Hepatocyte (in vitro differentiated cells): ENCODE results near the gene FBXL3. TPM values are rescaled to one million over a fixed set of nuclear protein-coding genes. Genes with fewer than 3 reads are reported as not detected.

Experiments
- DNase-seq: peaks from one replicate; pipeline ENCODE4 v3.0.0-alpha.2; 2016; ENCODE audit warnings: low spot score
- H2AFZ ChIP-seq: fragments of 200-600 bp; sonication (generic); 2 replicates; pipeline ENCODE4 v1.6.0; 2016; ENCODE audit warnings: antibody characterized with exemption, mild to moderate bottlenecking
- H3K27ac ChIP-seq: fragments of 200-600 bp; sonication (generic); 2 replicates; pipeline ENCODE4 v1.5.1; 2016; ENCODE audit warnings: mild to moderate bottlenecking
- H3K27me3 ChIP-seq: fragments of 200-600 bp; sonication (generic); 2 replicates; pipeline ENCODE4 v1.6.1; 2016
- H3K36me3 ChIP-seq: fragments of 200-600 bp; sonication (generic); replicated peaks from 2 replicates; pipeline ENCODE4 v1.5.1; 2016; ENCODE audit warnings: low read depth; ENCODE audit not compliant: insufficient read depth
- H3K4me1 ChIP-seq: fragments of 200-600 bp; sonication (generic); 2 replicates; pipeline ENCODE4 v1.5.1; 2016; ENCODE audit warnings: mild to moderate bottlenecking, moderate library complexity; ENCODE audit not compliant: insufficient read depth
- H3K4me2 ChIP-seq: fragments of 200-600 bp; sonication (generic); 2 replicates; pipeline ENCODE4 v1.6.0; 2016
- H3K4me3 ChIP-seq: fragments of 200-600 bp; sonication (generic); 2 replicates; pipeline ENCODE4 v1.5.1; 2016; ENCODE audit warnings: mild to moderate bottlenecking
- H3K79me2 ChIP-seq: fragments of 200-600 bp; sonication (generic); 2 replicates; pipeline ENCODE4 v1.6.0; 2017; ENCODE audit warnings: mild to moderate bottlenecking
- H3K9me2 ChIP-seq: fragments of 200-600 bp; sonication (generic); replicated peaks from 2 replicates; pipeline ENCODE4 v1.6.0; 2017; ENCODE audit warnings: mild to moderate bottlenecking; ENCODE audit not compliant: insufficient read depth
- H3K9me3 ChIP-seq: fragments of 200-600 bp; sonication (generic); 2 replicates; pipeline ENCODE4 v1.5.1; 2016; ENCODE audit warnings: low read depth, mild to moderate bottlenecking
- H4K20me1 ChIP-seq: fragments of 200-600 bp; sonication (generic); 2 replicates; pipeline ENCODE4 v1.6.0; 2016; ENCODE audit warnings: mild to moderate bottlenecking; ENCODE audit not compliant: insufficient read depth, poor library complexity, severe bottlenecking
- EZH2 ChIP-seq: fragments of 200-600 bp; sonication (generic); IDR thresholded peaks from 2 replicates; pipeline ENCODE4 v1.6.1; 2016; ENCODE audit warnings: antibody characterized with exemption, mild to moderate bottlenecking, borderline replicate concordance
- EZH2phosphoT487 ChIP-seq: fragments of 200-600 bp; sonication (generic); IDR thresholded peaks from one replicate; pipeline ENCODE4 v1.6.1; 2018; ENCODE audit warnings: antibody characterized with exemption, mild to moderate bottlenecking, low read depth, moderate library complexity; ENCODE audit not compliant: unreplicated experiment, severe bottlenecking
- WGBS: methylation state at CpG from one replicate; pipeline ENCODE4 v1.1.6; 2016; ENCODE audit warnings: low lambda C conversion rate; ENCODE audit errors: missing lambda C conversion rate; 5-methylcytosine and 5-hydroxymethylcytosine counted together
- polyA plus RNA-seq: library from polyadenylated mRNA; unstranded; fragments of >200 nt; fragmentation: Nextera tagmentation; extraction: Ambion mirVana; gene quantifications from 2 replicates; pipeline ENCODE4 v1.2.1, GENCODE V29; 2016
- total RNA-seq: library from RNA; depleted of rRNA; stranded (reverse); fragments of >200 nt; gene quantifications from 2 replicates; pipeline ENCODE4 v1.2.3, GENCODE V29; 2014
- TF ChIP-seq, protein P1 (sequence below): fragments of 200-600 bp; sonication (generic); IDR thresholded peaks from 2 replicates; pipeline ENCODE4 v1.5.1; 2016; ENCODE audit warnings: antibody characterized with exemption, mild to moderate bottlenecking; ENCODE audit not compliant: poor library complexity

The FBXL3 gene
- total and polyA plus RNA-seq, 2 experiments from 2014 or later: 25.1 to 61.8 TPM

DNA sequence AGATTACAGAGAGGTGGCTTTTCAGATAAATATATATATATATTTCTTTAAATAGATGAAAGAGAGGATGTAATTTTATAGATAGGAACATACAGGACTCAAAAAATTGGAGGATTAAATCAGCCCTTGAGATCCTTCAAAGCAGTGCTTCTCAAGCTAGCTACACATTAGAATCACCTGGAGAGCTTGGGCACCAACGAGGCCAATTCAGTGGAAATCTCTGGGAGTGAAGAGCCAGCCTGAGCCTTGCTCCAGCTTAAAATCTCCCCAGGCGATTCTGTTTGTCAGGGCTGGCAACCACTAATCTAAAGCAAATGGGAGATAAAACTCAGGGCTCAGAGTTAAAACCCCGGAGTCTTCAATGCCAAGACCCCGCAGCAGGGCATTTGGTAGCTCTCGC lies 50.0 kb downstream of the FBXL3 start:
- Histone ChIP-seq H3K9me2 (no peaks in the 10 kb centered on the region), H3K4me3 (no peak overlapping the region), H3K4me2 (no peak overlapping the region), H3K9me3 (no peaks in the 10 kb centered on the region), H3K4me1 (peaks cover 6% of the 10 kb centered on the region), H3K27me3 (peaks cover 12% of the 10 kb centered on the region), H4K20me1 (no peaks in the 10 kb centered on the region), H2AFZ (no peak overlapping the region), H3K79me2 (no peaks in the 10 kb centered on the region), H3K36me3 (no peaks in the 10 kb centered on the region), H3K27ac (no peak overlapping the region)
- TF ChIP-seq EZH2 (no peak), EZH2phosphoT487 (no peak)
- TF ChIP-seq, protein P1, sequence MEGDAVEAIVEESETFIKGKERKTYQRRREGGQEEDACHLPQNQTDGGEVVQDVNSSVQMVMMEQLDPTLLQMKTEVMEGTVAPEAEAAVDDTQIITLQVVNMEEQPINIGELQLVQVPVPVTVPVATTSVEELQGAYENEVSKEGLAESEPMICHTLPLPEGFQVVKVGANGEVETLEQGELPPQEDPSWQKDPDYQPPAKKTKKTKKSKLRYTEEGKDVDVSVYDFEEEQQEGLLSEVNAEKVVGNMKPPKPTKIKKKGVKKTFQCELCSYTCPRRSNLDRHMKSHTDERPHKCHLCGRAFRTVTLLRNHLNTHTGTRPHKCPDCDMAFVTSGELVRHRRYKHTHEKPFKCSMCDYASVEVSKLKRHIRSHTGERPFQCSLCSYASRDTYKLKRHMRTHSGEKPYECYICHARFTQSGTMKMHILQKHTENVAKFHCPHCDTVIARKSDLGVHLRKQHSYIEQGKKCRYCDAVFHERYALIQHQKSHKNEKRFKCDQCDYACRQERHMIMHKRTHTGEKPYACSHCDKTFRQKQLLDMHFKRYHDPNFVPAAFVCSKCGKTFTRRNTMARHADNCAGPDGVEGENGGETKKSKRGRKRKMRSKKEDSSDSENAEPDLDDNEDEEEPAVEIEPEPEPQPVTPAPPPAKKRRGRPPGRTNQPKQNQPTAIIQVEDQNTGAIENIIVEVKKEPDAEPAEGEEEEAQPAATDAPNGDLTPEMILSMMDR: no peak
- DNase-seq: no peak
- 48% methylated on average over 5 of the region's 5 CpGs for WGBS

DNA sequence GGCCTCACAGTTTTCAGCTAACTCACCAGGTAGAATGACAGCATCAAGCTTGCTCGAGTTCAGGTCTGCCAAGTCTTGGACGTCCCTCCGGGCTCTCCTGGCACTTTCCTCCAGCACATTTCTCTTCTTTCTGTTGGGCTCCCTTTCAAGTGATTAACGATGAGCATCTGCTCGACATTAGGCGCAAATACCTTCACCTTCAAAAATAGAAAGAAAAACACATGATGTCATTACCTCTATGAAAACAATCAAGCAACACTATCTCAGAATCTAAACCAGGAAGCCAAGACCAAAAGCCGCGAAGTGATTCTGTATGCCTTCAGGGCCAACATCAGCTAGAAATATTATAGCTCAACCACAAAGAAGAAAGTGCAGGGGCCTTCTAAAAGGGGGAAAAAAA lies 50.5 kb downstream of the FBXL3 start:
- Histone ChIP-seq H2AFZ (no peak overlapping the region), H3K4me3 (no peak overlapping the region), H3K27ac (peak overlapping the region; percentile 48), H3K79me2 (no peaks in the 10 kb centered on the region), H3K9me2 (no peaks in the 10 kb centered on the region), H4K20me1 (no peaks in the 10 kb centered on the region), H3K4me1 (peaks cover 6% of the 10 kb centered on the region), H3K27me3 (peaks cover 11% of the 10 kb centered on the region), H3K9me3 (no peaks in the 10 kb centered on the region), H3K36me3 (no peaks in the 10 kb centered on the region), H3K4me2 (no peak overlapping the region)
- 54% methylated on average over 8 of the region's 8 CpGs for WGBS
- DNase-seq: no peak
- TF ChIP-seq, protein P1: no peak
- TF ChIP-seq EZH2phosphoT487 (no peak), EZH2 (no peak)

DNA sequence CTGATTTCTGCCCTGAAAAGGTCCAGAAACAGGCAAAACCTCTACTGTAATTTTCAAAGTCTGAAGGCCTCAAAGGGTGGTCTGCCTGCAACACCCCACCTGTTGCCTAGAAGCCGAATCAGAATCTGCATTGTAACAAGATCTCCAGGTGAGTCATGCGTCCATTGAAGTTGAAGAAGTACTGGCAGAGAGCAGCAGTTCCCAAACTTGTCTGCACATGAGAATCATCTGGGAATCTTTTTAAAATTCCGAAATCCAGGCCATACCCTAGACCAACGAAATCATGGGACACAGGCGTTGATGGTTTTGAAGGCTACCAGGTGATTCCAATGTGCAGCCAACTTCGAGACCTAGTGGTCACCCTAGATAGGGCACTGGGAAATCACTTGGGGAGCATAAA lies 51.1 kb downstream of the FBXL3 start:
- 95% methylated on average over 6 of the region's 6 CpGs for WGBS
- no peak overlapping the region for H3K4me2 ChIP-seq
- TF ChIP-seq EZH2 (no peak), EZH2phosphoT487 (no peak)

DNA sequence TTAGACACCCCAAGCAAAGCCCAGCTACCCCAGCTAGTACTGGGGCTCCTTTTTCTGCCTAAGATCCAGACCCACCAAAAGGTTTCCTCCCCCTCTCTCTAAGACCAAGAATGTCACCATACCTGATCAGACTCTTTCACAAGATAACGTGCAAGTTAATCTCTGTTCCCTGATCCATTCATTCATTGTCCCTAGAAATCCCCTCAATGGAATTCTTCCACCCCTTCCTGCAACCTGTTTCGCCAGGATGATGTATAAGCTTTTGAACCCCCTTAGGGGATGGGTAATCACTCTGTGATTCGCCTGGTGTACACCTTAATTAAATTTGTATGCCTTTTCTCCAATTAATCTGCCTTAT lies 52.4 kb downstream of the FBXL3 start:
- TF ChIP-seq EZH2phosphoT487: no peak
- TF ChIP-seq, protein P1: no peak
- TF ChIP-seq EZH2: no peak
- H3K27me3 ChIP-seq: no peaks in the 10 kb centered on the region
- no peak overlapping the region for H3K27ac ChIP-seq
- H4K20me1 ChIP-seq: no peaks in the 10 kb centered on the region
- no peaks in the 10 kb centered on the region for H3K9me2 ChIP-seq
- DNase-seq: no peak
- no peaks in the 10 kb centered on the region for H3K4me1 ChIP-seq
- no peak overlapping the region for H3K4me3 ChIP-seq
- H3K4me2 ChIP-seq: no peak overlapping the region
- no peak overlapping the region for H2AFZ ChIP-seq
- no peaks in the 10 kb centered on the region for H3K9me3 ChIP-seq
- H3K79me2 ChIP-seq: no peaks in the 10 kb centered on the region
- H3K36me3 ChIP-seq: no peaks in the 10 kb centered on the region
- WGBS: 91% methylated on average over 3 of the region's 3 CpGs

More for the DNA sequence above, 51.1 kb downstream of the FBXL3 start:
- DNase-seq: no peak
- peaks cover 6% of the 10 kb centered on the region for H3K4me1 ChIP-seq
- peak overlapping the region; percentile 48 for H3K27ac ChIP-seq
- H3K79me2 ChIP-seq: no peaks in the 10 kb centered on the region
- no peaks in the 10 kb centered on the region for H3K9me3 ChIP-seq
- no peaks in the 10 kb centered on the region for H3K9me2 ChIP-seq
- H2AFZ ChIP-seq: no peak overlapping the region
- H3K4me3 ChIP-seq: no peak overlapping the region
- H3K27me3 ChIP-seq: peaks cover 5% of the 10 kb centered on the region
- H3K36me3 ChIP-seq: no peaks in the 10 kb centered on the region
- no peaks in the 10 kb centered on the region for H4K20me1 ChIP-seq
